Transverse colon (tissue), 4 donors: ENCODE results near the gene SLMAP.

Experiments used
- CTCF ChIP-seq, 5 experiments: fragments of 200-600 bp in 3 of 5; fragments of 450-650 bp in 2 of 5; sonication (generic) in 3 of 5; IDR thresholded peaks; 1 replicate in 2 of 5; 2 replicates in 3 of 5; pipeline ENCODE4 v1.5.1; 2016 to 2017; ENCODE audit warnings: antibody characterized with exemption in 5 of 5, inconsistent platforms in 3 of 5, mild to moderate bottlenecking in 2 of 5, moderate library complexity in 1 of 5
- POLR2A ChIP-seq: fragments of 450-650 bp; IDR thresholded peaks from one replicate; pipeline ENCODE4 v1.6.1; 2016; ENCODE audit warnings: antibody characterized with exemption, mild to moderate bottlenecking, moderate library complexity
- POLR2AphosphoS5 ChIP-seq, 3 donors: sonication (generic); formaldehyde crosslinking; IDR thresholded peaks; one replicate each; pipeline ENCODE4 v1.6.1; 2016; ENCODE audit warnings: antibody characterized with exemption in 3 of 3

GRCh38 chr3:57960174-57960505 is 204.0 kb downstream of the SLMAP start:
- no peak for TF ChIP-seq CTCF (IDR thresholded peaks at IDR 0.05)
- TF ChIP-seq POLR2A, result no peak
- no peak for TF ChIP-seq POLR2AphosphoS5 (IDR thresholded peaks at IDR 0.05)
